Uterus (tissue), 4 donors: Measurements from ENCODE around the gene SCD5. TPM values are rescaled to one million over a fixed set of nuclear protein-coding genes. Genes with fewer than 3 reads are reported as not detected.

Experiments used
- DNase-seq, 2 donors: peaks; one replicate each; pipeline ENCODE4 v3.0.0-alpha.2; 2019 to 2020
- H3K27ac ChIP-seq, 2 donors: fragments of 200-600 bp; sonication (generic); 1 replicate in 1 of 2; 2 replicates in 1 of 2; pipeline ENCODE4 v1.5.1; 2016 to 2018
- H3K27me3 ChIP-seq, 2 donors: fragments of 200-600 bp; sonication (generic); one replicate each; pipeline ENCODE4 v1.5.1; 2018 to 2019; ENCODE audit warnings: control low read depth in 1 of 2
- H3K36me3 ChIP-seq, 2 donors: fragments of 200-600 bp; sonication (generic); one replicate each; pipeline ENCODE4 v1.5.1; 2019; ENCODE audit warnings: control low read depth in 1 of 2
- H3K4me1 ChIP-seq, 2 donors: fragments of 200-600 bp; sonication (generic); one replicate each; pipeline ENCODE4 v1.5.1; 2018 to 2019; ENCODE audit warnings: control low read depth in 1 of 2
- H3K4me3 ChIP-seq, 2 donors: fragments of 200-600 bp; sonication (generic); 1 replicate in 1 of 2; 2 replicates in 1 of 2; pipeline ENCODE4 v1.5.1; 2018 to 2019; ENCODE audit warnings: mild to moderate bottlenecking in 1 of 2
- H3K9me3 ChIP-seq, 2 donors: fragments of 200-600 bp; sonication (generic); one replicate each; pipeline ENCODE4 v1.5.1; 2019; ENCODE audit warnings: control low read depth in 1 of 2
- POLR2A ChIP-seq, 2 donors: fragments of 450-650 bp; IDR thresholded peaks; one replicate each; pipeline ENCODE4 v1.6.1; 2016; ENCODE audit warnings: antibody characterized with exemption in 2 of 2, mild to moderate bottlenecking in 1 of 2, moderate library complexity in 1 of 2
- intact Hi-C: fragments of 100-400 bp; cut with DNase I; formaldehyde crosslinking; loops from one replicate; pipeline ENCODE4 v1.15.1; 2023; ENCODE audit warnings: low total_unique reads
- total RNA-seq, 4 donors: library from RNA; depleted of rRNA in 3 of 4; stranded (reverse); fragments of >200 nt in 3 of 4; gene quantifications; one replicate each; pipeline versions ENCODE4 v1.1.0 to v1.2.4, GENCODE V29; 2014 to 2023
- TF ChIP-seq, protein P1 (sequence below), 4 experiments: fragments of 200-600 bp in 2 of 4; fragments of 450-650 bp in 2 of 4; sonication (generic) in 2 of 4; IDR thresholded peaks; one replicate each; pipeline ENCODE4 v1.5.1; 2016 to 2019; ENCODE audit warnings: antibody characterized with exemption in 4 of 4, mild to moderate bottlenecking in 2 of 4, moderate library complexity in 1 of 4
- donor health status: DM: yes; HTN: yes; CAD: no.

Gene SCD5
- total RNA-seq, 4 donors from 2014 or later = 4.1 to 30.3 (median 7.8) TPM

- no peak for DNase-seq
- H3K4me1 ChIP-seq = no peaks in the 10 kb centered on the region
- TF ChIP-seq, protein P1, sequence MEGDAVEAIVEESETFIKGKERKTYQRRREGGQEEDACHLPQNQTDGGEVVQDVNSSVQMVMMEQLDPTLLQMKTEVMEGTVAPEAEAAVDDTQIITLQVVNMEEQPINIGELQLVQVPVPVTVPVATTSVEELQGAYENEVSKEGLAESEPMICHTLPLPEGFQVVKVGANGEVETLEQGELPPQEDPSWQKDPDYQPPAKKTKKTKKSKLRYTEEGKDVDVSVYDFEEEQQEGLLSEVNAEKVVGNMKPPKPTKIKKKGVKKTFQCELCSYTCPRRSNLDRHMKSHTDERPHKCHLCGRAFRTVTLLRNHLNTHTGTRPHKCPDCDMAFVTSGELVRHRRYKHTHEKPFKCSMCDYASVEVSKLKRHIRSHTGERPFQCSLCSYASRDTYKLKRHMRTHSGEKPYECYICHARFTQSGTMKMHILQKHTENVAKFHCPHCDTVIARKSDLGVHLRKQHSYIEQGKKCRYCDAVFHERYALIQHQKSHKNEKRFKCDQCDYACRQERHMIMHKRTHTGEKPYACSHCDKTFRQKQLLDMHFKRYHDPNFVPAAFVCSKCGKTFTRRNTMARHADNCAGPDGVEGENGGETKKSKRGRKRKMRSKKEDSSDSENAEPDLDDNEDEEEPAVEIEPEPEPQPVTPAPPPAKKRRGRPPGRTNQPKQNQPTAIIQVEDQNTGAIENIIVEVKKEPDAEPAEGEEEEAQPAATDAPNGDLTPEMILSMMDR (IDR thresholded peaks at IDR 0.05) = no peak
- no peak for TF ChIP-seq POLR2A (IDR thresholded peaks at IDR 0.05)
- no peaks in the 10 kb centered on the region for H3K9me3 ChIP-seq
- H3K27ac ChIP-seq = no peak overlapping the region
- H3K4me3 ChIP-seq = no peak overlapping the region
- intact Hi-C loops = no loop called here
- H3K27me3 ChIP-seq = no peaks in the 10 kb centered on the region
- H3K36me3 ChIP-seq = no peaks in the 10 kb centered on the region
These were observed 137.2 kb downstream of the SCD5 start for GRCh38 chr4:82661181-82661992.

DNA sequence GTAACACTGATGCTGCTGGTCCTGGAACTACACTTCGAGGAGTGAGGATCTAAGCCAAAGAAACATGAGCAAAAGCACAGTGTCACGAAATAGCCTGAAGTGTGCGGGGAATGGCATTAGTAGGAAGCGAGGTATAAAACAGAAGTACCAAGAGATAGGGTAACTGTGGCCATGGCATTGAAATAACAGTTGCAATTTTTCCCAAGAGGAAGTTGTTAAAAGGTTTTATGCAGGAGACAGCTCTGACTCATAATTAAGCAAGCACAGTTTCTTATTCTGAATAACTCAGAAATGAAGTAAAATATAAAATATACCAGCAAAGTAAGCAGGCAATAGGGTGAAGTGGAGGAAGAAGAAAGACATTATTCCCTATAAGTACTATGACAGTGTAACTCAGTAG is 146.5 kb downstream of the SCD5 start:
- intact Hi-C loops = no loop called here
- H3K27me3 ChIP-seq = no peaks in the 10 kb centered on the region
- H3K36me3 ChIP-seq = no peaks in the 10 kb centered on the region
- no peak overlapping the region for H3K27ac ChIP-seq
- H3K4me1 ChIP-seq = no peaks in the 10 kb centered on the region
- no peak overlapping the region for H3K4me3 ChIP-seq
- TF ChIP-seq POLR2A (IDR thresholded peaks at IDR 0.05) = no peak
- TF ChIP-seq, protein P1 (IDR thresholded peaks at IDR 0.05) = no peak
- DNase-seq = no peak
- no peaks in the 10 kb centered on the region for H3K9me3 ChIP-seq

DNA sequence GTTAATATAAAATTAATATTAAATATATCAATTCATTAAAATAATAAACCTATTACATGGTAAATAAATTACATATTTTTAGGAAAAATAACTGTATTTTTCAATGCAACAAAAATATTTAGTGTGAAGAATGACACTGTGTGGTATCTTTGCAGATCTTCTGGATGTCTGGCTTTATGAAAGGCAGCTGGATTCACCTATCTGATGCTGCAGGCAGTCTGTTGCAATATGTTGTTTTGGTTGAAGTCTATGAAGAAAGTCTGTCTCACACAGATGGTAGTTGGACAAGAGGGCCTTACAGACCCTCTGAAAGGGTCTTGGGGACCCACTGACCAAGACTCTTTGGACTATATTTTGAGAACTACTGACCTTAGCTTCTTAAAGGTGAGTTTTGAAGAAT is 147.7 kb downstream of the SCD5 start:
- no peaks in the 10 kb centered on the region for H3K27me3 ChIP-seq
- intact Hi-C loops = no loop called here
- no peak for TF ChIP-seq POLR2A (IDR thresholded peaks at IDR 0.05)
- TF ChIP-seq, protein P1 (IDR thresholded peaks at IDR 0.05) = no peak
- H3K27ac ChIP-seq = no peak overlapping the region
- H3K4me3 ChIP-seq = no peak overlapping the region
- DNase-seq = no peak
- no peaks in the 10 kb centered on the region for H3K9me3 ChIP-seq
- no peaks in the 10 kb centered on the region for H3K4me1 ChIP-seq
- no peaks in the 10 kb centered on the region for H3K36me3 ChIP-seq

- Histone ChIP-seq H3K36me3 (no peaks in the 10 kb centered on the region), H3K27ac (no peak overlapping the region), H3K27me3 (no peaks in the 10 kb centered on the region), H3K9me3 (no peaks in the 10 kb centered on the region), H3K4me3 (no peak overlapping the region), H3K4me1 (no peaks in the 10 kb centered on the region)
- TF ChIP-seq, protein P1 (IDR thresholded peaks at IDR 0.05) = no peak
- TF ChIP-seq POLR2A (IDR thresholded peaks at IDR 0.05) = no peak
- no peak for DNase-seq
- intact Hi-C loops = no loop called here
These were observed 150.2 kb downstream of the SCD5 start for GRCh38 chr4:82648356-82648755.

- Histone ChIP-seq H3K27ac (no peak overlapping the region), H3K4me1 (no peaks in the 10 kb centered on the region), H3K36me3 (no peaks in the 10 kb centered on the region), H3K4me3 (no peak overlapping the region), H3K27me3 (no peaks in the 10 kb centered on the region), H3K9me3 (no peaks in the 10 kb centered on the region)
- TF ChIP-seq, protein P1 (IDR thresholded peaks at IDR 0.05) = no peak
- TF ChIP-seq POLR2A (IDR thresholded peaks at IDR 0.05) = no peak
- DNase-seq = no peak
- intact Hi-C loops = no loop called here
These were observed 152.5 kb downstream of the SCD5 start for GRCh38 chr4:82645936-82646565.
